ENCODE data around the gene DAGLA. TPM values are rescaled to one million over a fixed set of nuclear protein-coding genes. Genes with fewer than 3 reads are reported as not detected.
A peak's percentile ranks its signal among the peaks of the same experiment; 100 is the strongest.

DAGLA gene
- total RNA-seq, 1 donor, result 3.6 TPM

- H3K9me3 ChIP-seq (ENCODE audit: low read depth, low read length), result no peaks in the 10 kb centered on the region
Observed at GRCh38 chr11:61642162-61642561, 38.0 kb upstream of the DAGLA start.

GRCh38 chr11:61645179-61645868, 34.9 kb upstream of the DAGLA start:
- DNase-seq (ENCODE audit: insufficient read length, low spot score, missing footprints), result peak; percentile 86

More at GRCh38 chr11:61642162-61642561, 38.0 kb upstream of the DAGLA start:
- Histone ChIP-seq H3K27me3 (ENCODE audit: insufficient read depth, low read length) (peaks cover 6% of the 10 kb centered on the region), H3K4me2 (ENCODE audit: insufficient read depth, low read length) (no peak overlapping the region), H3K36me3 (ENCODE audit: insufficient read depth, low read length) (no peaks in the 10 kb centered on the region), H3K4me1 (ENCODE audit: insufficient read depth, low read length) (peaks cover 5% of the 10 kb centered on the region), H2AFZ (ENCODE audit: low read length) (no peak overlapping the region), H3K4me3 (ENCODE audit: insufficient read depth, low read length) (no peak overlapping the region), H3K27ac (ENCODE audit: low read depth, low read length) (no peak overlapping the region), H3K79me2 (ENCODE audit: insufficient read depth, low read length) (no peaks in the 10 kb centered on the region), H4K20me1 (ENCODE audit: insufficient read depth, low read length) (no peaks in the 10 kb centered on the region)
- TF ChIP-seq, protein P1, sequence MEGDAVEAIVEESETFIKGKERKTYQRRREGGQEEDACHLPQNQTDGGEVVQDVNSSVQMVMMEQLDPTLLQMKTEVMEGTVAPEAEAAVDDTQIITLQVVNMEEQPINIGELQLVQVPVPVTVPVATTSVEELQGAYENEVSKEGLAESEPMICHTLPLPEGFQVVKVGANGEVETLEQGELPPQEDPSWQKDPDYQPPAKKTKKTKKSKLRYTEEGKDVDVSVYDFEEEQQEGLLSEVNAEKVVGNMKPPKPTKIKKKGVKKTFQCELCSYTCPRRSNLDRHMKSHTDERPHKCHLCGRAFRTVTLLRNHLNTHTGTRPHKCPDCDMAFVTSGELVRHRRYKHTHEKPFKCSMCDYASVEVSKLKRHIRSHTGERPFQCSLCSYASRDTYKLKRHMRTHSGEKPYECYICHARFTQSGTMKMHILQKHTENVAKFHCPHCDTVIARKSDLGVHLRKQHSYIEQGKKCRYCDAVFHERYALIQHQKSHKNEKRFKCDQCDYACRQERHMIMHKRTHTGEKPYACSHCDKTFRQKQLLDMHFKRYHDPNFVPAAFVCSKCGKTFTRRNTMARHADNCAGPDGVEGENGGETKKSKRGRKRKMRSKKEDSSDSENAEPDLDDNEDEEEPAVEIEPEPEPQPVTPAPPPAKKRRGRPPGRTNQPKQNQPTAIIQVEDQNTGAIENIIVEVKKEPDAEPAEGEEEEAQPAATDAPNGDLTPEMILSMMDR (IDR thresholded peaks at IDR 0.05; ENCODE audit: extremely low read depth, low read depth, low read length), result no peak
- DNase-seq (ENCODE audit: insufficient read length, low spot score, missing footprints), result no peak

DNA sequence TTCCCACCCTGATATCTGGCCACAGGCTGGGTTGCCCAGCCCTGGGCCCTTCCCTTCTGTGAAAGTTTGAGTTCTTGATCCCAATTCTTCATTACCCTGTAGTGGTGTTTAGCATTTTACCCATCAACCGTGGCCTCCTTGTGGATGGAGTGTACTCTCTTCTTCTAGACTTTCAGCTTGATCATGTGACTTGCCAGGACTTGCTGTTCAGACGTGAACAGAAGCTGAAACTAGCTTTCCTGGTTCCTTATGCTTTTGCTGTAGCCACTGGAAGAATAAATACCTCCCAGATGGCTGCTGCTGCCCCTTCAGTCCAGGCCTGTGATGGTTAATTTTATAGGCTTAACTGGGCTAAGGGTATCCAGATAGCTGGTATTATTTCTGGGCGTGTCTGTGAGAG, 32.7 kb upstream of the DAGLA start:
- DNase-seq (ENCODE audit: insufficient read length, low spot score, missing footprints), result peak; percentile 58

More at GRCh38 chr11:61645179-61645868, 34.9 kb upstream of the DAGLA start:
- Histone ChIP-seq H3K9me3 (ENCODE audit: low read depth, low read length) (no peaks in the 10 kb centered on the region), H3K4me1 (ENCODE audit: insufficient read depth, low read length) (no peaks in the 10 kb centered on the region), H4K20me1 (ENCODE audit: insufficient read depth, low read length) (no peaks in the 10 kb centered on the region), H3K4me2 (ENCODE audit: insufficient read depth, low read length) (no peak overlapping the region), H3K79me2 (ENCODE audit: insufficient read depth, low read length) (no peaks in the 10 kb centered on the region), H3K36me3 (ENCODE audit: insufficient read depth, low read length) (no peaks in the 10 kb centered on the region), H3K27me3 (ENCODE audit: insufficient read depth, low read length) (peaks cover 6% of the 10 kb centered on the region), H2AFZ (ENCODE audit: low read length) (no peak overlapping the region), H3K27ac (ENCODE audit: low read depth, low read length) (no peak overlapping the region), H3K4me3 (ENCODE audit: insufficient read depth, low read length) (no peak overlapping the region)
- TF ChIP-seq, protein P1 (IDR thresholded peaks at IDR 0.05; ENCODE audit: extremely low read depth, low read depth, low read length), result no peak

More for the DNA sequence above, 32.7 kb upstream of the DAGLA start:
- no peaks in the 10 kb centered on the region for H3K36me3 ChIP-seq (ENCODE audit: insufficient read depth, low read length)
- TF ChIP-seq, protein P1 (IDR thresholded peaks at IDR 0.05; ENCODE audit: extremely low read depth, low read depth, low read length), result no peak
- H3K9me3 ChIP-seq (ENCODE audit: low read depth, low read length), result no peaks in the 10 kb centered on the region
- H4K20me1 ChIP-seq (ENCODE audit: insufficient read depth, low read length), result no peaks in the 10 kb centered on the region
- H3K27me3 ChIP-seq (ENCODE audit: insufficient read depth, low read length), result peaks cover 6% of the 10 kb centered on the region
- no peak overlapping the region for H2AFZ ChIP-seq (ENCODE audit: low read length)
- no peak overlapping the region for H3K4me3 ChIP-seq (ENCODE audit: insufficient read depth, low read length)
- H3K4me2 ChIP-seq (ENCODE audit: insufficient read depth, low read length), result no peak overlapping the region
- no peaks in the 10 kb centered on the region for H3K79me2 ChIP-seq (ENCODE audit: insufficient read depth, low read length)
- H3K4me1 ChIP-seq (ENCODE audit: insufficient read depth, low read length), result no peaks in the 10 kb centered on the region
- H3K27ac ChIP-seq (ENCODE audit: low read depth, low read length), result no peak overlapping the region

Measured in osteoblast (primary cell).